K562 (cell line): ENCODE data around the gene CERS5. TPM values are rescaled to one million over a fixed set of nuclear protein-coding genes. Genes with fewer than 3 reads are reported as not detected.

Experiments
- ATAC-seq: fragments of 200-7000 bp; cut with Tn5 transposase; 3 replicates; pipeline ENCODE4 v1.9.1; 2020; ENCODE audit warnings: moderate library complexity
- BruUV-seq: library from RNA; stranded (reverse); fragments of 400-500 nt; replicated peaks from 2 replicates; lab custom pipeline; 2021; lab: Mats Ljungman, UMichigan
- CTCF ChIA-PET: fragments of 300-600 bp; formaldehyde crosslinking; extraction: SDS; loops from one replicate; lab custom pipeline; 2021; ENCODE audit warnings: low intra/inter-chr PET ratio; lab: Yijun Ruan, JAX
- POLR2A ChIA-PET: fragments of 300-600, 350-650 bp; sonication (Branson Sonifier 250); formaldehyde crosslinking; extraction: SDS; loops from one replicate; lab custom pipeline; 2021; ENCODE audit warnings: antibody characterized with exemption, inconsistent platforms; lab: Yijun Ruan, JAX
- DNase-seq, 4 experiments: peaks; one replicate each; pipeline versions ENCODE4 v3.0.0 to v3.0.0-alpha.2; 2011 to 2018; ENCODE audit warnings: low spot score in 3 of 4, mixed read lengths in 3 of 4; ENCODE audit errors: extremely low read depth in 1 of 4
- FAIRE-seq: peaks from 2 replicates; lab custom pipeline; 2011; peaks lifted over from hg19 to GRCh38; lab: Jason Lieb, UNC
- H2AFZ ChIP-seq: 2 replicates; pipeline ENCODE4 v1.6.0; 2011; ENCODE audit warnings: low read depth, low read length, control low read depth, inconsistent platforms
- H3K27ac ChIP-seq: fragments of 200-600 bp; 3 replicates; pipeline ENCODE4 v1.8.0; 2011; ENCODE audit warnings: low read depth, mild to moderate bottlenecking, control low read depth, inconsistent platforms, low read length, moderate library complexity, mixed read lengths; ENCODE audit errors: extremely low read depth
- H3K27me3 ChIP-seq, 2 experiments: fragments of 300-600 bp in 1 of 2; 2 replicates in 1 of 2; 3 replicates in 1 of 2; pipeline versions ENCODE4 v1.6.0 to v1.8.0; 2011; ENCODE audit warnings: inconsistent platforms in 2 of 2, low read length in 2 of 2, mild to moderate bottlenecking in 1 of 2, mixed read lengths in 1 of 2, moderate library complexity in 1 of 2; ENCODE audit not compliant: control insufficient read depth in 2 of 2, insufficient read depth in 2 of 2
- H3K36me3 ChIP-seq: fragments of 300-600 bp; 3 replicates; pipeline ENCODE4 v1.8.0; 2011; ENCODE audit warnings: mild to moderate bottlenecking, low read length, inconsistent platforms; ENCODE audit not compliant: control insufficient read depth, insufficient read depth
- H3K4me1 ChIP-seq, 2 experiments: fragments of 200-600 bp in 1 of 2; replicated peaks in 1 of 2; 2 replicates in 1 of 2; 3 replicates in 1 of 2; pipeline versions ENCODE4 v1.5.1 to v1.8.0; 2011; ENCODE audit warnings: inconsistent platforms in 2 of 2, low read length in 2 of 2, mild to moderate bottlenecking in 1 of 2, mixed read lengths in 1 of 2, moderate library complexity in 1 of 2; ENCODE audit not compliant: control insufficient read depth in 2 of 2, insufficient read depth in 2 of 2
- H3K4me2 ChIP-seq: 2 replicates; pipeline ENCODE4 v1.6.1; 2011; ENCODE audit warnings: low read length, control low read depth, inconsistent platforms, mixed read lengths; ENCODE audit not compliant: insufficient read depth
- H3K4me3 ChIP-seq: fragments of 200-600 bp; sonication (generic), shearing (Covaris generic); 2 replicates; pipeline ENCODE4 v1.5.1; 2016; ENCODE audit warnings: control low read depth, inconsistent platforms
- H3K79me2 ChIP-seq: fragments of 200-600 bp; 3 replicates; pipeline ENCODE4 v1.8.0; 2011; ENCODE audit warnings: low read length, inconsistent platforms; ENCODE audit not compliant: control insufficient read depth, insufficient read depth
- H3K9ac ChIP-seq, 2 experiments: 2 replicates each; pipeline versions ENCODE4 v1.6.0 to v1.6.1; 2011; ENCODE audit warnings: low read depth in 2 of 2, low read length in 2 of 2, control low read depth in 1 of 2, inconsistent platforms in 1 of 2, mild to moderate bottlenecking in 1 of 2, mixed read lengths in 1 of 2; ENCODE audit not compliant: insufficient read depth in 1 of 2
- H3K9me1 ChIP-seq: one replicate; pipeline ENCODE4 v1.6.0; 2011; ENCODE audit warnings: inconsistent platforms, mild to moderate bottlenecking, low read length, moderate library complexity; ENCODE audit not compliant: control insufficient read depth, insufficient read depth
- H3K9me3 ChIP-seq: replicated peaks from 2 replicates; pipeline ENCODE4 v1.5.1; 2011; ENCODE audit warnings: low read depth, low read length, inconsistent platforms; ENCODE audit not compliant: control insufficient read depth, insufficient read depth
- H4K20me1 ChIP-seq: replicated peaks from 2 replicates; pipeline ENCODE4 v1.6.1; 2011; ENCODE audit warnings: low read length, inconsistent platforms, mixed read lengths; ENCODE audit not compliant: control insufficient read depth, insufficient read depth
- ATF7 ChIP-seq: fragments of 450-650 bp; IDR thresholded peaks from 2 replicates; pipeline ENCODE4 v1.7.1; 2014; ENCODE audit warnings: mild to moderate bottlenecking, moderate library complexity
- CBFA2T2 ChIP-seq: fragments of 450-650 bp; conservative IDR thresholded peaks from 2 replicates; pipeline ENCODE4 v1.6.1; 2017; ENCODE audit warnings: mild to moderate bottlenecking
- CHD1 ChIP-seq: fragments of 200-600 bp; sonication (generic); IDR thresholded peaks from one replicate; pipeline ENCODE4 v1.6.1; 2012; ENCODE audit warnings: mild to moderate bottlenecking, moderate library complexity, low read length, inconsistent platforms
- CREM ChIP-seq: IDR thresholded peaks from 2 replicates; pipeline ENCODE4 v1.6.1; 2014; ENCODE audit warnings: antibody characterized with exemption, low read depth
- FOXK2 ChIP-seq, 2 experiments: fragments of 450-650 bp; IDR thresholded peaks in 1 of 2; conservative IDR thresholded peaks in 1 of 2; 2 replicates each; pipeline ENCODE4 v1.6.1; 2016; ENCODE audit warnings: low read depth in 2 of 2, mild to moderate bottlenecking in 1 of 2
- MCM7 ChIP-seq, 2 experiments: fragments of 450-650 bp; IDR thresholded peaks; 2 replicates each; pipeline ENCODE4 v1.6.1; 2016 to 2018
- MLLT1 ChIP-seq, 2 experiments: fragments of 450-650 bp; IDR thresholded peaks; 2 replicates each; pipeline ENCODE4 v1.6.1; 2016
- NFATC3 ChIP-seq: fragments of 450-650 bp; IDR thresholded peaks from 2 replicates; pipeline ENCODE4 v1.6.1; 2017; ENCODE audit warnings: mild to moderate bottlenecking
- POLR3A ChIP-seq: IDR thresholded peaks from 2 replicates; pipeline ENCODE4 v1.6.1; 2011; ENCODE audit warnings: borderline replicate concordance, mild to moderate bottlenecking, moderate library complexity; ENCODE audit not compliant: insufficient read length, insufficient read depth; ENCODE audit errors: extremely low read depth
- ZNF121 ChIP-seq: sonication (generic); formaldehyde crosslinking; conservative IDR thresholded peaks from 2 replicates; pipeline ENCODE4 v1.8.0; 2022; ENCODE audit warnings: missing genetic modification reagents
- ZNF175 ChIP-seq: fragments of 200-800 bp; sonication (Bioruptor generic); IDR thresholded peaks from 2 replicates; pipeline ENCODE4 v1.6.1; 2016; ENCODE audit warnings: low read depth, mild to moderate bottlenecking, missing genetic modification characterization, missing compliant biosample characterization
- ZNF212 ChIP-seq: fragments of 450-650 bp; formaldehyde crosslinking; IDR thresholded peaks from 2 replicates; pipeline ENCODE4 v1.4.0; 2020; ENCODE audit warnings: mild to moderate bottlenecking
- ZNF224 ChIP-seq: sonication (generic); formaldehyde crosslinking; IDR thresholded peaks from 2 replicates; pipeline ENCODE4 v1.8.0; 2022; ENCODE audit warnings: mild to moderate bottlenecking, missing genetic modification reagents
- ZNF239 ChIP-seq: fragments of 250-450 bp; sonication (Bioruptor Pico); IDR thresholded peaks from 2 replicates; pipeline ENCODE4 v1.4.0; 2020; ENCODE audit warnings: mild to moderate bottlenecking
- WGBS: fragments of 100-300 bp; shearing (Covaris generic); methylation state at CpG from one replicate; pipeline ENCODE4 v1.1.6; 2016; ENCODE audit warnings: low coverage, mixed read lengths; ENCODE audit not compliant: insufficient coverage; ENCODE audit errors: missing lambda C conversion rate; 5-methylcytosine and 5-hydroxymethylcytosine counted together
- in situ Hi-C: fragments of 300-500 bp; cut with MboI; formaldehyde crosslinking; loops from 4 replicates; pipeline ENCODE4 v1.15.0; 2018; ENCODE audit warnings: inconsistent platforms, mixed read lengths
- intact Hi-C: fragments of 100-400 bp; cut with micrococcal nuclease; formaldehyde crosslinking; loops from 2 replicates; pipeline ENCODE4 v1.14.2; 2022
- polyA plus RNA-seq, 8 experiments: library from polyadenylated mRNA; depleted of rRNA in 4 of 8; stranded (reverse) in 5 of 8; unstranded in 3 of 8; fragments of >200 nt; fragmentation: Nextera tagmentation in 2 of 8; fragmentation: Illumina TruSeq in 1 of 8; extraction: Ambion mirVana in 2 of 8; extraction: Trizol in 1 of 8; gene quantifications; 2 replicates each; pipeline versions ENCODE4 v1.2.1 to v1.2.3, GENCODE V29; 2011 to 2014; ENCODE audit warnings: inconsistent platforms in 1 of 8, missing spikeins in 1 of 8
- total RNA-seq, 7 experiments: library from RNA; depleted of rRNA in 6 of 7; stranded (reverse); fragments of >200 nt in 6 of 7; fragmentation: Illumina TruSeq in 2 of 7; extraction: Trizol in 2 of 7; gene quantifications; 2 replicates each; pipeline versions ENCODE4 v1.2.1 to v1.2.3, GENCODE V29; 2011 to 2021; ENCODE audit warnings: low replicate concordance in 1 of 7

The CERS5 gene
- total and polyA plus RNA-seq, 9 of the 15 experiments (the other 6 are each of a cell fraction or from before 2014, with no cell fraction given) = 6.1 to 47.5 (median 17.8) TPM

DNA sequence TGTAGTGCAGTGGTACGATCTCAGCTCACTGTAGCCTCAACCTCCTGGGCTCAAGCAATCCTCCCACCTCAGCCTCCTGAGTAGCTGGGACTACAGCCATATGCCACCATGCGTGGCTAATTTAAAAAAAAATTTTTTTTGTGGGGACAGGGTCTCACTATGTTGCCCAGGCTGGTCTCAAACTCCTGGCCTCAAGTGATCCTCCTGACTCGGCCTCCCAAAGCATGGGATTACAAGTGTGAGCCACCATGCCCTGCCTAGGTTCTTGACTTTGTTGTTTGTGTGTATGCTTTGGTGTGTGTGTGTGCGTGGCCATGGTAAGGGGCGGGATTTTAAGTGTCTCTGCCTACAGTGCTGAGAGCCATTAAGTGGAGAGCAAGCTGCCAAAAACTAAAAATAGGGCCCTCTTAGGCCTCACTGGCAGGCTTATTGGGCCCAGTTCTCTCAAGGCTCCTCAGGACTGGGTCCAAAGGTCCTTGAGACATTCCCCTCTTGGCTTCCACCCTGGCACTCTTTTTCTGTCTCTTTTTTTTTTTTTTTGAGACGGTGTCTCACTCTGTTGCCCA lies 50.0 kb downstream of the CERS5 start:
- 97% methylated on average over 4 of the region's 6 CpGs for WGBS
- in situ Hi-C loops = no loop called here
- peaks cover 43% of the 10 kb centered on the region; the same call in 2 of the 3 replicates for H3K36me3 ChIP-seq

DNA sequence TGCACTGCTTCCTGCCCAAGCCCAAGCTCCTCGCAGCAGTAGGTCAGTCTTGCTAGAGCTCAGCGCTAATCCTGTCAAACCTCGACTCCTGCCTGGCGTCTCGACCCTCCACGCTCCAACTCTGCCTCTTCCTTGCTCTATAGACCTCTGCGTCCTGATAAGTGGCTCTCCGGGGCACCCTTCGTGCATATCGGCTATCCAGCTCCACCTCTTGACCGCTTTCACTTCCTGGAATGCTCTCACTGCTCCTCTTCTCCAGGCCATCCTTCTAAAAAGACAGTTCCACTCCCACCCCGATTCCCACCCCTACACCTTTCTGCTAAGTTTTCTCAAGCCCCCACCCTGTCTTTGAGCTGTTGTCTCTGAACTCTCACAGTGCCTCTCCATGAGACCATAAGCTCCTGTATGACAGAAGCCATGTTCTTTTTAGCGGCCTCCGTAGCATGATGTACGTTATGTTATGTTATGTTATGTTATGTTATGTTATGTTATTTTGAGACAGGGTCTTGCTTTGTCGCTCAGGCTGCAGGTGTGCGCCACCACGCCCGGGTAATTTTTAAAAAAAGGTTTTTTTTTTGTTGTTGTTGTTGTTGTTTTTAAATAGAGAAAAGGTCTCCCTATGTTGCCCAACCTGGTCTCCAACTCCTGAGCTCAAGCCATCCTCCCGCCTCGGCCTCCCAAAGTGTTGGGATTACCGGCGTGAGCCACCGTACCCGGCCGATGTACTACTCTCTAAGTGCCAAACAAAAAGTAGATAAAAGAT lies 54.5 kb downstream of the CERS5 start:
- ChIA-PET CTCF (interaction anchor here (0.8 to 1.3 kb wide), 2 partner anchors 25 to 63 kb away, joined by 3 to 4 read pairs; no protein-coding TSS in a partner anchor), POLR2A (interaction anchor here (0.6 to 2.8 kb wide), 18 partner anchors 9 to 1179 kb away, joined by 3 to 15 read pairs (median 4); partner anchors contain the start of gene CERS5)
- no peaks in the 10 kb centered on the region for H3K9me1 ChIP-seq
- peak overlapping the region; percentile 87 for H2AFZ ChIP-seq
- intact Hi-C loops = no loop called here
- under 1% methylated on average over 23 of the region's 26 CpGs for WGBS
- H3K9me3 ChIP-seq = no peaks in the 10 kb centered on the region
- H3K36me3 ChIP-seq = peaks cover 14% of the 10 kb centered on the region; the same call in 2 of the 3 replicates
- DNase-seq (peak; percentile 55 to 79 (median 62)), ATAC-seq (peak; percentile 45), FAIRE-seq (no peak)
- peak overlapping the region; percentile 98 for H3K4me2 ChIP-seq
- H3K79me2 ChIP-seq = peaks cover 44% of the 10 kb centered on the region
- in situ Hi-C loops = no loop called here
- peaks cover 5% of the 10 kb centered on the region; the same call in 1 of the 2 replicates for H4K20me1 ChIP-seq
- H3K4me1 ChIP-seq = peaks cover 29 to 48% of the 10 kb centered on the region in 2 experiments
- BruUV-seq = no TSS peak
- no peaks in the 10 kb centered on the region for H3K27me3 ChIP-seq
- peak overlapping the region; percentile 78 for H3K4me3 ChIP-seq
- H3K9ac ChIP-seq = peak overlapping the region; percentile 79 to 100
- H3K27ac ChIP-seq = peak overlapping the region; percentile 87
- peak; percentile 92 for TF ChIP-seq CHD1
- TF ChIP-seq POLR3A = no peak
- peak; percentile 53; a peak in 2 of 4 replicates for TF ChIP-seq MLLT1 (IDR thresholded peaks at IDR 0.05)
- TF ChIP-seq ATF7 = no peak
- no peak for TF ChIP-seq ZNF224 (CRISPR knock-in tag)
- no peak for TF ChIP-seq ZNF239 (CRISPR knock-in tag)
- TF ChIP-seq ZNF212 (CRISPR knock-in tag) = no peak
- no peak for TF ChIP-seq NFATC3
- TF ChIP-seq FOXK2 (conservative IDR thresholded peaks at IDR 0.05 in 1 of 2, IDR thresholded peaks at IDR 0.05 in 1 of 2; ENCODE audit: low read depth in 2 of 2) = no peak
- no peak for TF ChIP-seq CBFA2T2
- no peak for TF ChIP-seq ZNF175 (CRISPR knock-in tag)
- TF ChIP-seq MCM7 (IDR thresholded peaks at IDR 0.05) = no peak

More for the DNA sequence above, 50.0 kb downstream of the CERS5 start:
- ChIA-PET POLR2A (interaction anchor here (0.6 to 1.3 kb wide), 3 partner anchors 9 to 167 kb away, joined by 3 to 4 read pairs (median 4); no protein-coding TSS in a partner anchor), CTCF (no interaction called here)
- no peak overlapping the region for H3K9ac ChIP-seq
- H3K9me1 ChIP-seq = no peaks in the 10 kb centered on the region
- DNase-seq = no peak
- H4K20me1 ChIP-seq = peaks cover 3% of the 10 kb centered on the region; the same call in 1 of the 2 replicates
- H3K4me3 ChIP-seq = no peak overlapping the region
- peaks cover 42% of the 10 kb centered on the region for H3K79me2 ChIP-seq
- H3K4me1 ChIP-seq = peaks cover 4 to 17% of the 10 kb centered on the region in 2 experiments; a peak in 3 of 5 replicates
- BruUV-seq = no TSS peak
- ATAC-seq = no peak
- no peak overlapping the region for H2AFZ ChIP-seq
- no peak overlapping the region for H3K4me2 ChIP-seq
- FAIRE-seq = no peak
- no peak overlapping the region for H3K27ac ChIP-seq
- peak; percentile 83 for TF ChIP-seq ZNF121 (CRISPR knock-in tag)
- no peak for TF ChIP-seq CREM
- intact Hi-C loops = no loop called here
- no peaks in the 10 kb centered on the region for H3K27me3 ChIP-seq
- no peaks in the 10 kb centered on the region for H3K9me3 ChIP-seq
